Measurements from ENCODE around the gene BOLA1.
"Not testable (repeated sequence)": the region's sequence is repeated elsewhere in the genome, so short reads cannot be mapped to it uniquely, and the experiment has no call there.

GRCh38 chr1:149860684-149861496 is 38.5 kb upstream of the BOLA1 start:
- not testable (repeated sequence) for TF ChIP-seq RARB (CRISPR knock-in tag; IDR thresholded peaks at IDR 0.05); PATZ1 (CRISPR knock-in tag; IDR thresholded peaks at IDR 0.05; ENCODE audit: borderline replicate concordance); ZFP3 (CRISPR knock-in tag; IDR thresholded peaks at IDR 0.05); ZNF565 (CRISPR knock-in tag; conservative IDR thresholded peaks at IDR 0.05; ENCODE audit: low read depth); CREB5 (CRISPR knock-in tag; IDR thresholded peaks at IDR 0.05; ENCODE audit: low read depth); PPARA (CRISPR knock-in tag; IDR thresholded peaks at IDR 0.05; ENCODE audit: borderline replicate concordance)

All from SK-N-SH treated with all-trans-retinoic acid at 6 μM for 48 hours (cell line).